DMS 273 (cell line): ENCODE results near the gene UGCG.
"Not testable (repeated sequence)": the region's sequence is repeated elsewhere in the genome, so short reads cannot be mapped to it uniquely, and the experiment has no call there.

Experiments used
- DNase-seq: peaks from one replicate; lab custom pipeline; 2025; ENCODE audit not compliant: unreplicated experiment; lab: John Stamatoyannopoulos, UW

Gene UGCG

GRCh38 chr9:111917201-111917600 is 20.6 kb downstream of the UGCG start:
- DNase-seq: no peak

DNA sequence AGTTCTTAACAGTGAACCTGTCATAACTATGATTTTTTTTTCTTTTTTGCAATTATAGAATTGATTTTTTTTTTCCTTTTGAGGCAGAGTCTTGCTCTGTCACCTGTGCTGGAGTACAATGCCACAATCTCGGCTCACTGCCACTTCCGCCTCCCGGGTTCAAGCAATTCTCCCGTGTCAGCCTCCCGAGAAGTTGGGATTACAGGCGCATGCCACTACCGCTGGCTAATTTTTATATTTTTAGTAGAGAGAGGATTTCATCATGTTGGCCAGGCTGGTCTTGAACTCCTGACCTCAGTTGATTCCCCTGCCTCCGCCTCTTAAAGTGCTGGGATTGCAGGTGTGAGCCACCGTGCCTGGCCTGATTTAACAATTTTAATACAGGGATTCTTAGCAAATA is 21.4 kb downstream of the UGCG start:
- no peak for DNase-seq

DNA sequence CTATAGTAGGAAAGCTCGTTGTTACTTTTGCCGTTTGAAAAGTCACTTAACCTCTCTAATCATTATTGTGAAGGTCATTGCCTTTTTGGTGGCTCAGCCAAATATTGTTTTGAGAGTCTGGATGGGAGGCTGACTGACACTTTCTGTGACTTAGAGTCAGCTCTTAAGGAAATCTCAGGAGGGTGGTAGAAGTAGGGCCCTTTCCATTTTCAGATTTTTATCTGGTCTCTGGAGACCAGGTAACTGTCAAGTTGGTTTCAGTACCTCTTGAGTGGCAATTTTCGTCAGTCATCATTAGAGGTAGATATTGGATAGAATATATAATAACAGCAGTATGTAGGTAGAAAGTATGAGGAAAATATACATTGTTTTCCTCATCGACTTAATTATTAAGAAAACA is 23.3 kb downstream of the UGCG start:
- DNase-seq: no peak

DNA sequence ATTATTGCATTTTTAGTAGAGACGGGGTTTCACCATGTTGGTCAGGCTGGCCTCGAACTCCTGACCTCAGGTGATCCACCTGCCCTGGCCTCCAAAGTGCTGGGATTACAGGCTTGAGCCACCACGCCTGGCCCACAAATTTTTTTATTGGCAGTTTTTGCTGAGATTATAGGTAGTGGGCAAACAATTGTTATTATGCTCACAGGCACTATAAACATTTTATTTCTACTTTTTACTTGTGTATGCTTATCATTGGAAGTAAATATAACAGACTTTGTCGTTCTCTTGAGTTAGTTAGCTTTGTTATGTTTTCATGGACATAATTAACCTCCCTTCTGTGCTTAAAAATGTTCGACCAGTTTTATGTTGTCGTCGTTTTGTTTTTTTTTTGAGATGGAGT is 23.9 kb downstream of the UGCG start:
- DNase-seq: no peak

GRCh38 chr9:111922324-111923013 is 25.9 kb downstream of the UGCG start:
- DNase-seq: no peak

- DNase-seq: no peak
Measured at GRCh38 chr9:111924281-111924680, 27.7 kb downstream of the UGCG start.

DNA sequence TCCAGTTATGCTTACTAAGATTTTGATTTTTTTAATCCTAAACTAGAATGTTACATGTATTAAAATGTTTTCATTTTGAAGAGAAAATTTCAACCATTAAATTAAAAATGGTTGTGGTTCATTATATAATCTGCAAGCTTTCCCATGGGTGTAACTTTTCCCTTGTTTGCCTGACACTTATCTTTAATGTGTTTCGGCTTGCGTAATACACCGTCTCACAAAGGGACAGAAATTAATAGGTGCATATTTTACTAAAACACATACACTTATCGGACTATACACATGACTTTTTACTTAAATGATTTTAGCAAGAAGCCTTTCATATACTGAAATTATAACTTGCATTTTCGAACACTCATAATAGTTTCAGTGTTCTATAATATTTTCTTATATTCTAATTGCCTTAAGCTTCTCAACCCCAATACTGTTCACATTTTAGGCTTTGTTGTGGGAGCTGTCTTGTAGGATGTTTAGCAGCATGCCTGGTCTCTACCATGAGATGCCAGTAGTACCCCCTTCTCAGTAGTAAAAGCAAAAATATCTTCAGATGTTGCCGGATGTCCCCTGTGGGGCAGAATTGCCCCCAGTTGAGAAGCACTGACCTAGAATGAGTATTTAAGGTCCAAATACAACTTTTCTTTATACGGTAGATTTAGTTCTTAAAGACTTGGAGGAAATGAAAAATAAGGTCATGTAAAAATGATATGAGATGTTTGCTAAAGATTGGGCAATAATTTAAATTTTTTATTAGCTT is 28.6 kb downstream of the UGCG start:
- DNase-seq: no peak

- DNase-seq: no peak
Measured at GRCh38 chr9:111925784-111926183, 29.2 kb downstream of the UGCG start.

DNA sequence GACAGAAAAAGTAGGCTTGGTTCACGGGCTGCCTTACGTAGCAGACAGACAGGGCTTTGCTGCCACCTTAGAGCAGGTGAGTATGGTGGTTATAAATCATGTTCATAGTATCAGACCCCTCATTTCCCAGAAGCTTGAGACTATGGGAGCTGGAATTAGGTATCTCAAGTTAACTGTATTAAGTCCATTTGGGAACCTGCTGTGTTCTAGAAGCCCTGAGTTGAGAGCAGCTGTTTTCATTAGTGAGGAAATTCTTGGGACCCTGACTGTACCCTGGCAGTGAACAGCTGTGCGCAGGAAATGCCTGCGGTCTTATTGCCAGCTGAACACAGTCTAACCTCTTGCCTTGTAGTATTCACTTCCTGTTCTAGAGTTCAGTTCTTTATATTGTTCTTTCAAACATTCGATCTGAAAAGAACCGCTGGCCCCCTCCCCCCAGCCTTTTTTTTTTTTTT is 29.8 kb downstream of the UGCG start:
- no peak for DNase-seq

DNA sequence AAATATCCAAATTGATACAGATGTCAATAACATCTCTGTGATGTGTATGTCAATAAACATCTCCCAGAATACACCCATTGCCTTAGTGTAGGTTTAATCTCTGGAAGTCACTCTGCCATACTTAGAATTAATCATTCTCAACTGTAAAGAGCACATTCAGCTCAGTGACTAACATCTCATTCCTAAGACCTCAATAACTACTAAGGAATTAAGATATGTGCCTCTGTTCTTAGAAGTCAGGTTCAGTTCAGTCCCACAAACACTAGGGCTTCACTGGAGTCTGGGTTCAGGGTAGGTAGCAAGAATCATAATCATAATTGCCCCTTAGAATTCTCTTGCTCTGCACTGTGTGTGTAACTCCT is 31.7 kb downstream of the UGCG start:
- DNase-seq: no peak

DNA sequence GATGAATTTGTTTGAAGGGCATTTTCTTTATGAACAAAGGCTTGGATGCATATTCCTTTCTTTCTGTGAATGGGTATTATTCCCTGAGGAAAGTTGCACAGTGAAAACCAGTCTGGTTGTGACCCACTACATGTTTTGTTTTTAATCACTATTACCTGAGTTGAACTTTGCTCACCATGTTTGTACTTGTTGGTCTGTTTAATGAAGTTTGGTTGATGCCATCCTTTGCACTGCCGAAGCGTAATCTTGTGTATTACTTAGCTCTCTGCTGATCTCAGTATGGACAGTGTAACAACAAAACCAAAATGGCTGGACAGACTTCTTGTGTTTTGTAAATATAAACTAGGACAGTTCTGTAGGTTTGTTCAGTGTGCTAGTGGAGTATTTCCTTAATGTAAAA is 38.1 kb downstream of the UGCG start:
- no peak for DNase-seq

DNA sequence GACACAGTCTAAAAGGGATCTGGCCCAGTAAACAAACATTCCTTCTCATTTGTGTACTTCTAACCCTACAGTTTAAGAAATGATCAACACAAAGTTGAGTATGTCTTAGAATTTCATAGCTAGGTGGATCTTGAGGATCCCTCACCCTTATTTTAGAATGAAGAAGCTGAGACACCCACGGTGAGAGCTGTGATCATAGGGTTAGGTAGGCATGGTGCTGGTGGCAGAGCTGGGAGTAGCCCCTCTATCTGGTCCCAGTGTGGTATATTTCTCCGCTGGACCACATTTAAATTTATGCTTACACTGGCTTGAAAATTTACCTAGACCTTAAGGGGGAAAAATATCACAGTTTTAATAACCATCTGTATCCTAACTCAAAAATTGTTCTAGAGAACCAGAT is 39.8 kb downstream of the UGCG start:
- no peak for DNase-seq

GRCh38 chr9:111937301-111937700 is 40.7 kb downstream of the UGCG start:
- no peak for DNase-seq

- no peak for DNase-seq
Measured at GRCh38 chr9:111937781-111938426, 41.3 kb downstream of the UGCG start.

DNA sequence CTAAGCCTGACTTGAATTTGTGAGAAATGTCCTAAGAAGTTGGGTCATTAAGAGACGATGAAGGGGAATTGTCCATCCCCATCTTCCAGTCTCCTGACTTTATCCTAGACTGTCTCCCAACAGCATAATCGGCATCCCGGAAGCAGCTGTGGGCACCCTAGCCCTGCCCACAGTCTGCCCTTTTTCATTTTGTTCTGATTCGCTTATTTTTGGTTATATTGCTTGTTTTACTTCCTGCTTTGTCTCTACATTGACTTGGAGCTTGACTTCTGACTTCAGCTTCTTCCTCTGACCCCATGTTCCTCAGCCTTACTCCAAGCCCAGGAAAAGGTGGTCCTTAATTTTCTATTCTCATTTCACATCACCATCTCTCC is 41.8 kb downstream of the UGCG start:
- DNase-seq: no peak

DNA sequence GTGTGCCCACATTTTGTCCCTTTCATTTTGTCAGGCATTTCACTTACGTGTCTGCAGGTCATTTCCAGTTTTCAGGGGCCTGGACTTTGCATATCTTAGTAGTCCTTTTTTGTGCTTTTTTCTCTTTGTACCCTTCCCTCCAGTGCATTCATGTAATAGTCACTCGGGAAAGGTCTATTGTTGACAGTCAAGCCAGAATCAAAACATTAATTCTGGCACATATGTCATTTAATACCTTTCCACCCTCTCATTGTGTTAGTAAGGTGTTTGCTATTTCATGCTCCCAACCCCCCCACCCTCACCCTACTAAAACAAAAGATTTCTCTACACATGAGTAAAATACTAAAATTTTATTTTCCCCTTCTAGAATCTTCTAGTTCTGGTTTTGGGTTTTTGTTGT is 42.7 kb downstream of the UGCG start:
- no peak for DNase-seq

DNA sequence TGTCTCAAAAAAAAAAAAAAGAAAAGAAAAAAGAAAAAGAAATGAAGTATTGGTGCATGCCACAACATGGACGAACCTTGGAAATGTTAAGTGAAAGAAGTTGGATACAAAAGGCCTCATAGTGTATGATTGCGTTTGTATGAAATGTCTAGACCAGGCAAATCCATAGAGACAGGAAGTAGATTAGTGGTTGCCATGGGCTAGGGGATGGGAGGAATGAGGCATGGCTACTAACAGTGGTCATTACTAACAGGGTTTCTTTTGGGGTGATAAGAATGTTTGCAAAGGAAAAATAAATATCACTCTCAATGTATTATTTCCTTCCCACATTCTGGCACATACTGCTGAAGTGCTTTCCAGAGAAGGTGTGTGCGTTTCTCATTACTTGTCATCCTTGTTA is 44.1 kb downstream of the UGCG start:
- DNase-seq: no peak

DNA sequence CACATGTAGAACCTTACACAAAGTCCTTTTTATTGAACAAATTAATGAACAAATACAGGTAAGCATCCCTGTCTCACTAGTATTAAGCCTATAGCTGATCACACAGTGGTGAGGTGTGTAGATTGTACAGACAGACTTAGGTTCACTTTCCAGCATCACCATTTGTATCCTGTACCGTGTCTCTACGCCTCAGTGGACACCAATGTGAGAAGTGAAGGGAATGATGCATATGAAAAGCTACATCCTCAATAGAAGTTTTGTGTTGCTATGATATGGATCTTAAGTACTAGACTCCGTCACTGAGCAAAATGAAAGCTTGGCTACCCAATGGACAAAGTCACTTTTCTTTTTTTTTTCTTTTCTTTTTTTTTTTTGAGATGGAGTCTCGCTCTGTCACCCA is 46.6 kb downstream of the UGCG start:
- DNase-seq: no peak

DNA sequence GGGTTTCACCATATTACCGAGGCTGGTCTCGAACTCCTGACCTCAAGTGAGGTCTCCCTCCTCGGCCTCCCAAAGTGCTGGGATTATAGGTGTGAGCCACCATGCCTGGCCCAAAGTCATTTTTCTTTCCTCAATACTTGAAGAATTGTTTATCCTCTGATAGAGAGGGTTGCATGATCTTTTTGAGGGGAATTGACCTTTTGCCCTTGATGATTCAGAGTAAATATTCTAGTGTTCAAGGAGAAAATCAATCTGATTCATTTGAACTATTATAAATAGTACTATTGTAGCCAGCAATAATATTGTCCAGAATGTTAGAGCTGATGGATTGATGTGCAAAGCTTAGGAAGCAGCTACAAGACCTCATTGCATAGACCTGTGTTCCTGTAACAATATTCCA is 47.1 kb downstream of the UGCG start:
- DNase-seq: no peak

GRCh38 chr9:111944241-111944866 is 47.7 kb downstream of the UGCG start:
- no peak for DNase-seq

- no peak for DNase-seq
Measured at GRCh38 chr9:111945216-111945615, 48.6 kb downstream of the UGCG start.

- DNase-seq: not testable (repeated sequence)
Measured at GRCh38 chr9:111948109-111948508, 51.5 kb downstream of the UGCG start.
